ENCODE results near the gene BEX3. TPM values are rescaled to one million over a fixed set of nuclear protein-coding genes. Genes with fewer than 3 reads are reported as not detected.

The BEX3 gene
- total RNA-seq, 4 donors from 2014 or later = 9.1 to 102 (median 17.9) TPM

GRCh38 chrX:103397707-103398106, 21.4 kb downstream of the BEX3 start:
- H3K36me3 ChIP-seq = no peaks in the 10 kb centered on the region
- no peaks in the 10 kb centered on the region for H3K9me3 ChIP-seq
- DNase-seq = no peak
- H3K4me3 ChIP-seq = no peak overlapping the region
- H3K4me1 ChIP-seq = no peaks in the 10 kb centered on the region
- H3K27ac ChIP-seq = no peak overlapping the region
- H3K27me3 ChIP-seq = no peaks in the 10 kb centered on the region
- no peak for TF ChIP-seq POLR2A (IDR thresholded peaks at IDR 0.05)
- no peak for TF ChIP-seq CTCF (IDR thresholded peaks at IDR 0.05)

- H3K27me3 ChIP-seq = no peaks in the 10 kb centered on the region
- H3K36me3 ChIP-seq = no peaks in the 10 kb centered on the region
- TF ChIP-seq CTCF (IDR thresholded peaks at IDR 0.05) (no peak), POLR2A (IDR thresholded peaks at IDR 0.05) (no peak)
- H3K4me1 ChIP-seq = no peaks in the 10 kb centered on the region
- no peak overlapping the region for H3K27ac ChIP-seq
- H3K4me3 ChIP-seq = no peak overlapping the region
- no peaks in the 10 kb centered on the region for H3K9me3 ChIP-seq
- no peak for DNase-seq
These were observed 22.1 kb downstream of the BEX3 start for GRCh38 chrX:103398421-103398864.

- Histone ChIP-seq H3K4me3 (no peak overlapping the region), H3K27me3 (no peaks in the 10 kb centered on the region), H3K27ac (no peak overlapping the region), H3K4me1 (no peaks in the 10 kb centered on the region), H3K36me3 (no peaks in the 10 kb centered on the region), H3K9me3 (no peaks in the 10 kb centered on the region)
- TF ChIP-seq POLR2A (IDR thresholded peaks at IDR 0.05) (no peak), CTCF (IDR thresholded peaks at IDR 0.05) (no peak)
- DNase-seq = no peak
These were observed 23.4 kb downstream of the BEX3 start for GRCh38 chrX:103399744-103400143.

- H3K27me3 ChIP-seq = no peaks in the 10 kb centered on the region
- H3K4me3 ChIP-seq = no peak overlapping the region
- no peaks in the 10 kb centered on the region for H3K9me3 ChIP-seq
- no peak for TF ChIP-seq CTCF (IDR thresholded peaks at IDR 0.05)
- TF ChIP-seq POLR2A (IDR thresholded peaks at IDR 0.05) = no peak
- no peaks in the 10 kb centered on the region for H3K4me1 ChIP-seq
- no peak overlapping the region for H3K27ac ChIP-seq
- H3K36me3 ChIP-seq = no peaks in the 10 kb centered on the region
- no peak for DNase-seq
These were observed 24.6 kb downstream of the BEX3 start for GRCh38 chrX:103400931-103401330.

- Histone ChIP-seq H3K27me3 (no peaks in the 10 kb centered on the region), H3K36me3 (no peaks in the 10 kb centered on the region), H3K27ac (no peak overlapping the region), H3K9me3 (no peaks in the 10 kb centered on the region), H3K4me3 (peak overlapping the region; percentile 23 to 49 (median 35)), H3K4me1 (no peaks in the 10 kb centered on the region)
- peak; percentile 47 to 75 (median 50) for DNase-seq
- TF ChIP-seq POLR2A (IDR thresholded peaks at IDR 0.05) = no peak
- no peak for TF ChIP-seq CTCF (IDR thresholded peaks at IDR 0.05)
These were observed 28.1 kb downstream of the BEX3 start for GRCh38 chrX:103404231-103405008.
